ENCODE data around the gene PGM5. TPM values are rescaled to one million over a fixed set of nuclear protein-coding genes. Genes with fewer than 3 reads are reported as not detected.

Gene PGM5
- total RNA-seq, 1 experiment from 2014 or later: 0.13 TPM

DNA sequence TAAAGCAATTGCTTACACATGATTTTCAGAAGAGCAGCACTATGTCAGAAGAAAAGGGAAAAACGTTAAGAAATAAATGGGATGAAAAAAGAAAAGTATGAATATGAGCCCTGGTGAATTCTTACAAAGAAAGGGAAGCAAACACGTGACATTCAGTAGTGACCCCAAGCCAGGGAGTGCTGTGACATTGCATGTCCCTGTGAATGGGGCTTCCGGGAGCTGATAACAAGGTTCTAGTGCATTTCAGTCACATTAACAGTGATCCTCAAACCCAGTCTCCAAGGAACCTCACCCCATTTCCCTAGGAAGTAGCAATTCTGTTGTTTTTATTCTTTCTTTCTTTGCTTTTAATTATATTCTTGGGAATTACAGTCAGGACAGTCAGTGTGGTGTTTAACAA, 157.0 kb downstream of the PGM5 start:
- H3K4me1 Mint-ChIP-seq: peaks cover 16% of the 10 kb centered on the region
- H3K36me3 Mint-ChIP-seq: peaks cover 4% of the 10 kb centered on the region
- no peak overlapping the region for H3K27ac Mint-ChIP-seq
- DNase-seq (ENCODE audit: low spot score): no peak
- POLR2A ChIA-PET: no interaction called here
- H3K27me3 Mint-ChIP-seq (ENCODE audit: low read depth): peaks cover 99% of the 10 kb centered on the region
- H3K4me3 Mint-ChIP-seq: no peak overlapping the region
- peaks cover 10% of the 10 kb centered on the region for H3K9me3 Mint-ChIP-seq
- ATAC-seq: no peak
- CTCF ChIA-PET: no interaction called here
- TF ChIP-seq FOXP1 (CRISPR knock-in tag; IDR thresholded peaks at IDR 0.05; ENCODE audit: borderline replicate concordance): no peak
- TF ChIP-seq CREB1 (CRISPR knock-in tag; IDR thresholded peaks at IDR 0.05): no peak
- TF ChIP-seq MXD4 (CRISPR knock-in tag; IDR thresholded peaks at IDR 0.05; ENCODE audit: borderline replicate concordance): no peak
- TF ChIP-seq, protein P1, sequence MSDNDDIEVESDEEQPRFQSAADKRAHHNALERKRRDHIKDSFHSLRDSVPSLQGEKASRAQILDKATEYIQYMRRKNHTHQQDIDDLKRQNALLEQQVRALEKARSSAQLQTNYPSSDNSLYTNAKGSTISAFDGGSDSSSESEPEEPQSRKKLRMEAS (CRISPR knock-in tag; IDR thresholded peaks at IDR 0.05): no peak
- TF ChIP-seq, protein P2, sequence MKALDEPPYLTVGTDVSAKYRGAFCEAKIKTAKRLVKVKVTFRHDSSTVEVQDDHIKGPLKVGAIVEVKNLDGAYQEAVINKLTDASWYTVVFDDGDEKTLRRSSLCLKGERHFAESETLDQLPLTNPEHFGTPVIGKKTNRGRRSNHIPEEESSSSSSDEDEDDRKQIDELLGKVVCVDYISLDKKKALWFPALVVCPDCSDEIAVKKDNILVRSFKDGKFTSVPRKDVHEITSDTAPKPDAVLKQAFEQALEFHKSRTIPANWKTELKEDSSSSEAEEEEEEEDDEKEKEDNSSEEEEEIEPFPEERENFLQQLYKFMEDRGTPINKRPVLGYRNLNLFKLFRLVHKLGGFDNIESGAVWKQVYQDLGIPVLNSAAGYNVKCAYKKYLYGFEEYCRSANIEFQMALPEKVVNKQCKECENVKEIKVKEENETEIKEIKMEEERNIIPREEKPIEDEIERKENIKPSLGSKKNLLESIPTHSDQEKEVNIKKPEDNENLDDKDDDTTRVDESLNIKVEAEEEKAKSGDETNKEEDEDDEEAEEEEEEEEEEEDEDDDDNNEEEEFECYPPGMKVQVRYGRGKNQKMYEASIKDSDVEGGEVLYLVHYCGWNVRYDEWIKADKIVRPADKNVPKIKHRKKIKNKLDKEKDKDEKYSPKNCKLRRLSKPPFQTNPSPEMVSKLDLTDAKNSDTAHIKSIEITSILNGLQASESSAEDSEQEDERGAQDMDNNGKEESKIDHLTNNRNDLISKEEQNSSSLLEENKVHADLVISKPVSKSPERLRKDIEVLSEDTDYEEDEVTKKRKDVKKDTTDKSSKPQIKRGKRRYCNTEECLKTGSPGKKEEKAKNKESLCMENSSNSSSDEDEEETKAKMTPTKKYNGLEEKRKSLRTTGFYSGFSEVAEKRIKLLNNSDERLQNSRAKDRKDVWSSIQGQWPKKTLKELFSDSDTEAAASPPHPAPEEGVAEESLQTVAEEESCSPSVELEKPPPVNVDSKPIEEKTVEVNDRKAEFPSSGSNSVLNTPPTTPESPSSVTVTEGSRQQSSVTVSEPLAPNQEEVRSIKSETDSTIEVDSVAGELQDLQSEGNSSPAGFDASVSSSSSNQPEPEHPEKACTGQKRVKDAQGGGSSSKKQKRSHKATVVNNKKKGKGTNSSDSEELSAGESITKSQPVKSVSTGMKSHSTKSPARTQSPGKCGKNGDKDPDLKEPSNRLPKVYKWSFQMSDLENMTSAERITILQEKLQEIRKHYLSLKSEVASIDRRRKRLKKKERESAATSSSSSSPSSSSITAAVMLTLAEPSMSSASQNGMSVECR (CRISPR knock-in tag; IDR thresholded peaks at IDR 0.05; ENCODE audit: borderline replicate concordance): no peak
- no peak for TF ChIP-seq ESRRA (CRISPR knock-in tag; IDR thresholded peaks at IDR 0.05; ENCODE audit: borderline replicate concordance)
- no peak for TF ChIP-seq ZNF423 (CRISPR knock-in tag; IDR thresholded peaks at IDR 0.05)
- TF ChIP-seq ZNF263 (CRISPR knock-in tag; IDR thresholded peaks at IDR 0.05; ENCODE audit: low read depth): no peak
- no peak for TF ChIP-seq ZBTB21 (CRISPR knock-in tag; IDR thresholded peaks at IDR 0.05; ENCODE audit: borderline replicate concordance)
- no peak for TF ChIP-seq ZNF671 (CRISPR knock-in tag; IDR thresholded peaks at IDR 0.05)
- TF ChIP-seq ZNF219 (CRISPR knock-in tag; IDR thresholded peaks at IDR 0.05; ENCODE audit: borderline replicate concordance): no peak
- TF ChIP-seq NR2C2 (CRISPR knock-in tag; IDR thresholded peaks at IDR 0.05): no peak
- TF ChIP-seq SMAD4 (CRISPR knock-in tag; IDR thresholded peaks at IDR 0.05): no peak
- TF ChIP-seq RORB (CRISPR knock-in tag; IDR thresholded peaks at IDR 0.05): no peak
- TF ChIP-seq, protein P3, sequence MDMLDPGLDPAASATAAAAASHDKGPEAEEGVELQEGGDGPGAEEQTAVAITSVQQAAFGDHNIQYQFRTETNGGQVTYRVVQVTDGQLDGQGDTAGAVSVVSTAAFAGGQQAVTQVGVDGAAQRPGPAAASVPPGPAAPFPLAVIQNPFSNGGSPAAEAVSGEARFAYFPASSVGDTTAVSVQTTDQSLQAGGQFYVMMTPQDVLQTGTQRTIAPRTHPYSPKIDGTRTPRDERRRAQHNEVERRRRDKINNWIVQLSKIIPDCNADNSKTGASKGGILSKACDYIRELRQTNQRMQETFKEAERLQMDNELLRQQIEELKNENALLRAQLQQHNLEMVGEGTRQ (CRISPR knock-in tag; IDR thresholded peaks at IDR 0.05): no peak
- no peak for TF ChIP-seq PRRX2 (CRISPR knock-in tag; IDR thresholded peaks at IDR 0.05)

DNA sequence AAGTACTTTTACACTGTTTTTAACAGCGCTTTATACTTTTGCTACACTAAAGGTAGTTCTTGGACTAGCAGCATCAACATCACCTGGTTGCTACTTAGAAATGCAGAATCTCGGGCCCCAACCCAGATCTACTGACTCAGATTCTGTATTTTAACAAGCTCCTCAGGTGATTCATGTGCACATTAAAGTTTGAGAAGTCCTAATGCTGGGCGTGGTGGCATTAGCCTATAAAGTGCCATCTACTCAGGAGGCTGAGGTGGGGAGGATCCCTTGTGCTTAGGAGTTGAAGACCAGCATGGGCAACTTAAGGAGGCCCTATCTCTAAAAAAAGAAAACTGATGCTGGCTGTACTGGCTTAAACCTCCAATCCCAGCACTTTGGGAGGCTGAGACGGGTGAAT, 157.6 kb downstream of the PGM5 start:
- H3K9me3 Mint-ChIP-seq: peaks cover 16% of the 10 kb centered on the region
- no peak overlapping the region for H3K4me3 Mint-ChIP-seq
- ChIA-PET CTCF (no interaction called here), POLR2A (no interaction called here)
- peaks cover 10% of the 10 kb centered on the region for H3K36me3 Mint-ChIP-seq
- ATAC-seq (no peak), DNase-seq (ENCODE audit: low spot score) (no peak)
- H3K27me3 Mint-ChIP-seq (ENCODE audit: low read depth): peaks cover 99% of the 10 kb centered on the region
- peaks cover 16% of the 10 kb centered on the region for H3K4me1 Mint-ChIP-seq
- H3K27ac Mint-ChIP-seq: no peak overlapping the region
- TF ChIP-seq, protein P4, sequence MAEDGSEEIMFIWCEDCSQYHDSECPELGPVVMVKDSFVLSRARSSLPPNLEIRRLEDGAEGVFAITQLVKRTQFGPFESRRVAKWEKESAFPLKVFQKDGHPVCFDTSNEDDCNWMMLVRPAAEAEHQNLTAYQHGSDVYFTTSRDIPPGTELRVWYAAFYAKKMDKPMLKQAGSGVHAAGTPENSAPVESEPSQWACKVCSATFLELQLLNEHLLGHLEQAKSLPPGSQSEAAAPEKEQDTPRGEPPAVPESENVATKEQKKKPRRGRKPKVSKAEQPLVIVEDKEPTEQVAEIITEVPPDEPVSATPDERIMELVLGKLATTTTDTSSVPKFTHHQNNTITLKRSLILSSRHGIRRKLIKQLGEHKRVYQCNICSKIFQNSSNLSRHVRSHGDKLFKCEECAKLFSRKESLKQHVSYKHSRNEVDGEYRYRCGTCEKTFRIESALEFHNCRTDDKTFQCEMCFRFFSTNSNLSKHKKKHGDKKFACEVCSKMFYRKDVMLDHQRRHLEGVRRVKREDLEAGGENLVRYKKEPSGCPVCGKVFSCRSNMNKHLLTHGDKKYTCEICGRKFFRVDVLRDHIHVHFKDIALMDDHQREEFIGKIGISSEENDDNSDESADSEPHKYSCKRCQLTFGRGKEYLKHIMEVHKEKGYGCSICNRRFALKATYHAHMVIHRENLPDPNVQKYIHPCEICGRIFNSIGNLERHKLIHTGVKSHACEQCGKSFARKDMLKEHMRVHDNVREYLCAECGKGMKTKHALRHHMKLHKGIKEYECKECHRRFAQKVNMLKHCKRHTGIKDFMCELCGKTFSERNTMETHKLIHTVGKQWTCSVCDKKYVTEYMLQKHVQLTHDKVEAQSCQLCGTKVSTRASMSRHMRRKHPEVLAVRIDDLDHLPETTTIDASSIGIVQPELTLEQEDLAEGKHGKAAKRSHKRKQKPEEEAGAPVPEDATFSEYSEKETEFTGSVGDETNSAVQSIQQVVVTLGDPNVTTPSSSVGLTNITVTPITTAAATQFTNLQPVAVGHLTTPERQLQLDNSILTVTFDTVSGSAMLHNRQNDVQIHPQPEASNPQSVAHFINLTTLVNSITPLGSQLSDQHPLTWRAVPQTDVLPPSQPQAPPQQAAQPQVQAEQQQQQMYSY (CRISPR knock-in tag; IDR thresholded peaks at IDR 0.05): no peak
- TF ChIP-seq PRRX2 (CRISPR knock-in tag; IDR thresholded peaks at IDR 0.05) (no peak), ZNF219 (CRISPR knock-in tag; IDR thresholded peaks at IDR 0.05; ENCODE audit: borderline replicate concordance) (no peak), JAZF1 (CRISPR knock-in tag; IDR thresholded peaks at IDR 0.05) (no peak), NR1H2 (CRISPR knock-in tag; IDR thresholded peaks at IDR 0.05) (no peak), SOX15 (CRISPR knock-in tag; IDR thresholded peaks at IDR 0.05) (no peak), CREB1 (CRISPR knock-in tag; IDR thresholded peaks at IDR 0.05) (no peak), ZNF396 (CRISPR knock-in tag; IDR thresholded peaks at IDR 0.05; ENCODE audit: borderline replicate concordance) (no peak), CBFB (CRISPR knock-in tag; IDR thresholded peaks at IDR 0.05; ENCODE audit: low read depth) (no peak), GTF2I (CRISPR knock-in tag; conservative IDR thresholded peaks at IDR 0.05) (no peak), ZNF138 (CRISPR knock-in tag; conservative IDR thresholded peaks at IDR 0.05) (no peak)
- TF ChIP-seq, protein P5, sequence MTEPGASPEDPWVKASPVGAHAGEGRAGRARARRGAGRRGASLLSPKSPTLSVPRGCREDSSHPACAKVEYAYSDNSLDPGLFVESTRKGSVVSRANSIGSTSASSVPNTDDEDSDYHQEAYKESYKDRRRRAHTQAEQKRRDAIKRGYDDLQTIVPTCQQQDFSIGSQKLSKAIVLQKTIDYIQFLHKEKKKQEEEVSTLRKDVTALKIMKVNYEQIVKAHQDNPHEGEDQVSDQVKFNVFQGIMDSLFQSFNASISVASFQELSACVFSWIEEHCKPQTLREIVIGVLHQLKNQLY (CRISPR knock-in tag; IDR thresholded peaks at IDR 0.05): no peak
- TF ChIP-seq, protein P6, sequence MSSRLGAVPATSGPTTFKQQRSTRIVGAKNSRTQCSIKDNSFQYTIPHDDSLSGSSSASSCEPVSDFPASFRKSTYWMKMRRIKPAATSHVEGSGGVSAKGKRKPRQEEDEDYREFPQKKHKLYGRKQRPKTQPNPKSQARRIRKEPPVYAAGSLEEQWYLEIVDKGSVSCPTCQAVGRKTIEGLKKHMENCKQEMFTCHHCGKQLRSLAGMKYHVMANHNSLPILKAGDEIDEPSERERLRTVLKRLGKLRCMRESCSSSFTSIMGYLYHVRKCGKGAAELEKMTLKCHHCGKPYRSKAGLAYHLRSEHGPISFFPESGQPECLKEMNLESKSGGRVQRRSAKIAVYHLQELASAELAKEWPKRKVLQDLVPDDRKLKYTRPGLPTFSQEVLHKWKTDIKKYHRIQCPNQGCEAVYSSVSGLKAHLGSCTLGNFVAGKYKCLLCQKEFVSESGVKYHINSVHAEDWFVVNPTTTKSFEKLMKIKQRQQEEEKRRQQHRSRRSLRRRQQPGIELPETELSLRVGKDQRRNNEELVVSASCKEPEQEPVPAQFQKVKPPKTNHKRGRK (CRISPR knock-in tag; IDR thresholded peaks at IDR 0.05; ENCODE audit: borderline replicate concordance): no peak
